BJ (cell line): Measurements from ENCODE around the gene PARD3B. TPM values are rescaled to one million over a fixed set of nuclear protein-coding genes. Genes with fewer than 3 reads are reported as not detected.

Source experiments
- CTCF ChIA-PET: fragments of 350-600 bp; formaldehyde crosslinking; extraction: SDS; loops from one replicate; lab custom pipeline; 2021; ENCODE audit warnings: antibody characterized with exemption, inconsistent platforms; lab: Yijun Ruan, JAX
- POLR2A ChIA-PET: fragments of 300-600 bp; sonication (Branson Sonifier 250); formaldehyde crosslinking; extraction: SDS; loops from one replicate; lab custom pipeline; 2021; ENCODE audit warnings: antibody characterized with exemption; lab: Charles Lee
- DNase-seq: peaks from one replicate; pipeline ENCODE4 v3.0.0-alpha.2; 2011; ENCODE audit warnings: low read depth
- H3K27me3 ChIP-seq: 2 replicates; pipeline ENCODE4 v1.6.0; 2011; ENCODE audit warnings: low read length; ENCODE audit not compliant: control insufficient read depth, insufficient read depth
- H3K36me3 ChIP-seq: 2 replicates; pipeline ENCODE4 v1.5.1; 2011; ENCODE audit warnings: low read length; ENCODE audit not compliant: control insufficient read depth, insufficient read depth
- H3K4me3 ChIP-seq: 2 replicates; pipeline ENCODE4 v1.5.1; 2011; ENCODE audit warnings: low read depth, mild to moderate bottlenecking, control low read depth, low read length
- polyA plus RNA-seq: library from polyadenylated mRNA; depleted of rRNA; stranded (reverse); fragments of >200 nt; gene quantifications from 2 replicates; pipeline ENCODE4 v1.2.3, GENCODE V29; 2011
- TF ChIP-seq, protein P1 (sequence below): IDR thresholded peaks from 2 replicates; pipeline ENCODE4 v1.5.1; 2011; ENCODE audit warnings: low read depth, mild to moderate bottlenecking, control low read depth, inconsistent platforms, low read length, moderate library complexity; ENCODE audit not compliant: insufficient read depth

PARD3B gene
- polyA plus RNA-seq, 1 experiment: 7.1 TPM

DNA sequence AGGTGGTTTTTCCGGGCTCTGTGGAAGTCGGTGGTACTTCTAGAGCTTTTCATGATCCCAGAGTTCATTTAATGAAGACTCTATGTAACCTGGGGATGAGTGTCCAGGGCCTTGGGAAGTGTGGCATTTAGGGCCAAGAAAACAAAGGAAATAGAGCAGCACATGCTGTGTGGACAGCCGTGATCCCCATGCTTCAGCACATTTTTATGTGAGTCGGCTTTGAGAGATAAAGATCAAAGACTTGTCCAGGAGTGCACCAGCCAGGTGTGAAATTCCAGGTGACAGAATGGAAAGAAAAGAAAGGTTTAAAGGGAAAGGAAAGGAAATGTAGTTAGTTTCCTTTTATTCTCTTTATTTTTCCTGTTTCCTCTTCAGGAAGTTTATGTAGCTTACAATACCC lies 879.1 kb downstream of the PARD3B start:
- CTCF ChIA-PET: no interaction called here
- TF ChIP-seq, protein P1, sequence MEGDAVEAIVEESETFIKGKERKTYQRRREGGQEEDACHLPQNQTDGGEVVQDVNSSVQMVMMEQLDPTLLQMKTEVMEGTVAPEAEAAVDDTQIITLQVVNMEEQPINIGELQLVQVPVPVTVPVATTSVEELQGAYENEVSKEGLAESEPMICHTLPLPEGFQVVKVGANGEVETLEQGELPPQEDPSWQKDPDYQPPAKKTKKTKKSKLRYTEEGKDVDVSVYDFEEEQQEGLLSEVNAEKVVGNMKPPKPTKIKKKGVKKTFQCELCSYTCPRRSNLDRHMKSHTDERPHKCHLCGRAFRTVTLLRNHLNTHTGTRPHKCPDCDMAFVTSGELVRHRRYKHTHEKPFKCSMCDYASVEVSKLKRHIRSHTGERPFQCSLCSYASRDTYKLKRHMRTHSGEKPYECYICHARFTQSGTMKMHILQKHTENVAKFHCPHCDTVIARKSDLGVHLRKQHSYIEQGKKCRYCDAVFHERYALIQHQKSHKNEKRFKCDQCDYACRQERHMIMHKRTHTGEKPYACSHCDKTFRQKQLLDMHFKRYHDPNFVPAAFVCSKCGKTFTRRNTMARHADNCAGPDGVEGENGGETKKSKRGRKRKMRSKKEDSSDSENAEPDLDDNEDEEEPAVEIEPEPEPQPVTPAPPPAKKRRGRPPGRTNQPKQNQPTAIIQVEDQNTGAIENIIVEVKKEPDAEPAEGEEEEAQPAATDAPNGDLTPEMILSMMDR: no peak
- DNase-seq: no peak
- no peak overlapping the region for H3K4me3 ChIP-seq
- no peaks in the 10 kb centered on the region for H3K27me3 ChIP-seq
- H3K36me3 ChIP-seq: no peaks in the 10 kb centered on the region
- POLR2A ChIA-PET: no interaction called here

DNA sequence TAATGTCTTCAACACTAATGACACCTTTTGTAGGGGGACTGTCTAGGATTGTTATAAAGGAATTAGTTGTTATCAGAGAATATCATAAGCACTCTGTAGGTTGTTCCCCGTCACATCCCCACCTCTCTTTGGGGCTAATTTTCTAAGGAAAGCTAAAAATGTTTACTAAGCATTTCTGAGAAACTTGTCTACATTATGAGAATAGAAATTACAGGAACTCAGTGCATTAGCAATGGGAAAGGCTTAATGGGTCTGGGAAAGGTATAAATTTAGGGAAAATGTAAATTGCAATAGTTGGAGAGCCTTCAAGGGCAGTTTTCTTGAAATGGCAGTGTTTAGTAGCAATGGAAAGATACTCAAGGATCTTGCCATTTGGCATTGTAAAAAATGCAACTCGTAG lies 879.8 kb downstream of the PARD3B start:
- ChIA-PET POLR2A (no interaction called here), CTCF (interaction anchor here (1.5 kb wide), 1 partner anchor 12 kb away, joined by 3 read pairs; no protein-coding TSS in a partner anchor)
- no peak overlapping the region for H3K4me3 ChIP-seq

DNA sequence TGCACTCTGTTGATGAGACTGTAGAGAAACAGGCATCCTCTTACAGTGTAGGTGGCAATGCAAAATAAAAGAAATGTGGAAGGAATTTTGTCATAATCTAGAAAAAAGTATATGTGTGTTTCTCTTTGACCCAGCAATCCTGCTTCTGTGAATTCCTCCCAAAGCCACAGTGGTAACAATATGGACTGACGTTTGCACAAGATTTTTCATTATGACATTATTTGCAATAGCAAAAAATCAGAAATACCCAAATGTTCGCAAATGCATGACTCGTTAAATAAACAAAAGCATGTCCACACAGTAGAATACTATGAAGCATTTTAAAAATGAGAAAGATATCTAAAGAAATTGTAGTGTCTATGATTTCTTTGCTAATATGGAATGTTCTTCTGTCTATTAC lies 881.8 kb downstream of the PARD3B start:
- no peak overlapping the region for H3K4me3 ChIP-seq
- no peaks in the 10 kb centered on the region for H3K27me3 ChIP-seq
- POLR2A ChIA-PET: no interaction called here
- CTCF ChIA-PET: no interaction called here
- TF ChIP-seq, protein P1: no peak
- no peaks in the 10 kb centered on the region for H3K36me3 ChIP-seq
- DNase-seq: no peak

More for the DNA sequence above, 879.8 kb downstream of the PARD3B start:
- H3K27me3 ChIP-seq: no peaks in the 10 kb centered on the region
- DNase-seq: no peak
- no peaks in the 10 kb centered on the region for H3K36me3 ChIP-seq
- TF ChIP-seq, protein P1: no peak

DNA sequence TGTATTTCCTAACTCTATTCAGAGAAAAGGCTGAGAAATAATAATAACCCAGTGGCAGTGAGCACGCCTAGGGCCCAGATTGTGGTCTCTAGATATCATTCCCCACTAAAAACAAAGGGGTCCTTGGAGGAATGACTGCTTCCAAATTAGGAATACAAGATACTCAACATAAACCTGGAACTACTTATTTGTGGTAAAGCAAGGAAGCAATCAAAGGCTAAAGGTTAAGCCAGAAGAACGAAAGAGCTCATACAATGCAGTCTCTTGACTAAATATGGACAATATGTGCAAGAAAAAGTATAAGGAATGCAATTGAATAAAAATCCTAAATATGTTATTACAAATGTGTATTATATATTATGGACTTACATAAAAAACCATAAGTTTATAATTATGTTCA lies 883.5 kb downstream of the PARD3B start:
- POLR2A ChIA-PET: no interaction called here
- CTCF ChIA-PET: no interaction called here
- no peaks in the 10 kb centered on the region for H3K27me3 ChIP-seq
- TF ChIP-seq, protein P1: no peak
- H3K36me3 ChIP-seq: no peaks in the 10 kb centered on the region
- no peak overlapping the region for H3K4me3 ChIP-seq
- no peak for DNase-seq

DNA sequence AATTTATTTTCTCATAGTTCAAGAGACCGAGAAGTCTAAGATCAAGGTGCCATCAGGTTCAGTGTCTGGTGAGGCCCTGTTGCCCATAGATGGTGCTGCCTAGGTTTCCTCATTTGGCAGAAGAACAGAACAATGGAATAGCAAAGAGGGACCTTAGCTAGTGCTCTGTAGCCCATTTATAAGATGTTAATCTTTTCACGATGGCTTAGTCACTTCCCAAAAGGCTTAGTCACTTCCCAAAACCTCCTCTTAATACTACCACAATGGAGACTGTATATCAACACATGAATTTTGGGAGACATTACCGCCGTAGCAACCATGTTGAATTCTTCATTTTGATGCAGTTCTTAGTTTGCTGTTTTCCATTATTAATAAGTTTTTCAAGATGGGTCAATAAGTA lies 890.7 kb downstream of the PARD3B start:
- Histone ChIP-seq H3K36me3 (no peaks in the 10 kb centered on the region), H3K4me3 (no peak overlapping the region), H3K27me3 (no peaks in the 10 kb centered on the region)
- ChIA-PET POLR2A (no interaction called here), CTCF (no interaction called here)
- TF ChIP-seq, protein P1: no peak
- no peak for DNase-seq
